GM18861 (cell line): ENCODE data around the gene TFPT.

ENCODE experiments used
- ATAC-seq: cut with Tn5 transposase; IDR thresholded peaks from one replicate; pipeline ENCODE4 v1.9.1; 2021; ENCODE audit not compliant: unreplicated experiment

TFPT gene

GRCh38 chr19:54115109-54116063 lies at the start of gene TFPT, which contains the start of gene PRPF31:
Gene TFPT (minus strand): TSS chr19:54115657. CDS start chr19:54115269, 388 bp downstream.
Gene PRPF31 (plus strand): TSS chr19:54115754. CDS start chr19:54118279, 2,525 bp downstream.
- peak; percentile 76 for ATAC-seq

- ATAC-seq, result no peak
Measured at GRCh38 chr19:54165222-54165621, 49.8 kb upstream of the TFPT start.

GRCh38 chr19:54164369-54165068 lies 49.1 kb upstream of the TFPT start:
- ATAC-seq, result no peak

- ATAC-seq, result no peak
Measured at GRCh38 chr19:54162884-54163283, 47.4 kb upstream of the TFPT start.

- ATAC-seq, result no peak
Measured at GRCh38 chr19:54162241-54162805, 46.9 kb upstream of the TFPT start.

- no peak for ATAC-seq
Measured at GRCh38 chr19:54160854-54161253, 45.4 kb upstream of the TFPT start.

GRCh38 chr19:54160182-54160811 lies 44.8 kb upstream of the TFPT start:
- ATAC-seq, result no peak

GRCh38 chr19:54159352-54160181 lies 44.1 kb upstream of the TFPT start, which contains the start of gene LENG1:
Gene LENG1 (minus strand): TSS chr19:54159721. CDS start chr19:54159695, 26 bp downstream.
- peak; percentile 89 for ATAC-seq

GRCh38 chr19:54158812-54159351 lies 43.4 kb upstream of the TFPT start:
- no peak for ATAC-seq

- ATAC-seq, result no peak
Measured at GRCh38 chr19:54156953-54157352, 41.5 kb upstream of the TFPT start.

GRCh38 chr19:54156490-54156889 lies 41.0 kb upstream of the TFPT start:
- no peak for ATAC-seq

GRCh38 chr19:54155694-54156093 lies 40.2 kb upstream of the TFPT start:
- ATAC-seq, result no peak

GRCh38 chr19:54154603-54155345 lies 39.3 kb upstream of the TFPT start:
- ATAC-seq, result no peak

- no peak for ATAC-seq
Measured at GRCh38 chr19:54153731-54154326, 38.4 kb upstream of the TFPT start.

- ATAC-seq, result no peak
Measured at GRCh38 chr19:54152878-54153524, 37.5 kb upstream of the TFPT start.

- no peak for ATAC-seq
Measured at GRCh38 chr19:54152267-54152666, 36.8 kb upstream of the TFPT start.

- ATAC-seq, result no peak
Measured at GRCh38 chr19:54151362-54152035, 36.0 kb upstream of the TFPT start.
